ENCODE data around the gene KMT5B.

Gene KMT5B

DNA sequence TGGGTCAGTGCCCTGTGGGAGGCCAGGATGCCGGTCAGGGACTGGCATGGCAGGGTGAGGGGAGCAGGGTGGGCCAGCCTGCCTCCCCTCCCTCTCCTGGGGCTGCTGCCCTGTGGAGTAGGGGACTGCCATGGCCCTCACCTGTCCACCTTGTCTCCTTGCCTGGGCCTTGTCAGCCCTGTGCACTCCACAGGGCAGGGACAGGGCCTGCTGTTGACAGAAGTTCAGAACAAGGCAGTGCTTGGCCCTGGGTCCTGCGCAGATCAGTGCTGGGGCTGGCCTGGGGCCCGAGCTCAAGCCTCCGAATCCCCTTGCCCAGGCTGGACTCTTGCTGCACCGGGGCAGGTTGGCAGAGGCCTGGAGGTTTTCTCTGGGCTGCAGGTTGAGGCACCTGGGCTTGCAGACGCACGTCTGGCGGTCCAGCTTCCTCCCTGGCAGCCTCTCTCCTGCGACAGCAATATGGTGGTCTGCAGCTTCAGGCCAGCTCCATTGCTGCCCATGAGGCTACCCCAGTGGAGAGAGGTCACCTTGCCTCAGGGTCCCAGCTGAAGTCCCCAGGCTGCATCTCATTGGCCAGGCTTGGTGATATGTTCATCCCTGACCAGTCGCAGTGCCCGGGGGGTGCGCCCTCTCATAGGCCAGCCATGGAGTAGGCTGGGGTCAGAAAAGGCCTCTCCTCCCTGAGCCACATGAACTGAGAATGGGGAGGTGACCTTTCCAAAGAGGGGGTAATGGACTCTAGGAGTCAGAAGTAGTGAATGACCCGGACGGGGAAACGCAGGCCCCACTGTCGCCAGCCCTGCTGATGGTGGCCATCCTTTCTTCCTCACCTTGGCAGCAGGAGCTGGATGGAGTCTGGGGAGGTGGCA is 70.4 kb downstream of the KMT5B start:
- no peak for DNase-seq

DNA sequence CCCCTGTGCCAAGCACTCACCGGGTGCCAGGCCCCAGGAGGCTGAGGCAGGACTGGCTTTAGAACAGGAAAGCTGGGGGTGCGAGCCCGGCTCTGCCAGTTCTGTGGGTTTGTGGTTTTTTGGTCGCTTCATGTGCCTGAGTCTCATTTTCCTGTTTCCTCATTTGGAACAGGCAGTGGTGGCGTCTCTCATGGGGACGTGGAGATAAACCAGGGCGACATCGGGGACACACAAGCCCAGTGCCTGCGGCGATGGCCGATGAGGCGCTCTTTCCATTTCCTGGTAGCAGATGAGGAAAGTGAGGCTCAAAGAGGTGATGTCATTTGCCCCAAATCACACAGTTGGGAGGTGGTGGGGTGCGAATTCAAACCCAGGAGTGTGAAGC is 71.1 kb downstream of the KMT5B start:
- DNase-seq: peak; percentile 81

DNA sequence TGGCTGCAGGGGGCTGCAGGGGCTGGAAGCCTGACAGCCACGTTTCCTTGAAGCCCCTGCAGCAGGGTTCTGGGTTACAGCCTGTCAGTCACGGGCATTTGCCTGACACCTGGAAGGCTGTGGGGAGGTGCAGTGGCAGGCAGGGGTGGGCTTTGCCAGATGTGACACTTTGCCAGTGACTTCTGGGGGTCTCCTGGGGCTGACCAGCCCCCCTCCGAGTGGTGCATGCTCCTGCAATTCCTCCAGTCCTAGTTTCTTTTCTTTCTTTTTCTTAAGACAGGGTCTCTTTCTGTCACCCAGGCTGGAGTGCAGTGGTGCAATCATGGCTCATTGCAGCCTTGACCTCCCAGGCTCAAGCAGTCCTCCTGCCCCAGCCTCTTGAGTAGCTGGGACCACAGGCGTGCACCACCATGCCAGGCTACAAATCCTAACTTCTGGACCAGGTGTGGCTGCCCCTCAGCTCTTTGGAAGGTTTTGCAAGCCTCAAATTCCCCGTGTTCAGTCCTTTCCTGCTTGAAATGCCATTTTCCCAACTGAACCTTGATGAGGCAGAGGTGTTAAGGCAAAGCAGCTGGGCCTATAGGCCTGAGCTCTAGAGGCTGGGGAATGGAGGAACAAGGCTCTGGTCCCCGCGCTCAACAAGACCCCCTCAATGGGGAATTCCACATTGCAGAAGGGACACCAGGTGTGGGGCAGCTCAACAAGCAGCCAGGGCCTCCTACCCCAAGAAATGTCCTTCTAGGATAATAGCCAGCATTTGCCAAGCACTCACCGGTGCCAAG is 71.7 kb downstream of the KMT5B start:
- DNase-seq: no peak

DNA sequence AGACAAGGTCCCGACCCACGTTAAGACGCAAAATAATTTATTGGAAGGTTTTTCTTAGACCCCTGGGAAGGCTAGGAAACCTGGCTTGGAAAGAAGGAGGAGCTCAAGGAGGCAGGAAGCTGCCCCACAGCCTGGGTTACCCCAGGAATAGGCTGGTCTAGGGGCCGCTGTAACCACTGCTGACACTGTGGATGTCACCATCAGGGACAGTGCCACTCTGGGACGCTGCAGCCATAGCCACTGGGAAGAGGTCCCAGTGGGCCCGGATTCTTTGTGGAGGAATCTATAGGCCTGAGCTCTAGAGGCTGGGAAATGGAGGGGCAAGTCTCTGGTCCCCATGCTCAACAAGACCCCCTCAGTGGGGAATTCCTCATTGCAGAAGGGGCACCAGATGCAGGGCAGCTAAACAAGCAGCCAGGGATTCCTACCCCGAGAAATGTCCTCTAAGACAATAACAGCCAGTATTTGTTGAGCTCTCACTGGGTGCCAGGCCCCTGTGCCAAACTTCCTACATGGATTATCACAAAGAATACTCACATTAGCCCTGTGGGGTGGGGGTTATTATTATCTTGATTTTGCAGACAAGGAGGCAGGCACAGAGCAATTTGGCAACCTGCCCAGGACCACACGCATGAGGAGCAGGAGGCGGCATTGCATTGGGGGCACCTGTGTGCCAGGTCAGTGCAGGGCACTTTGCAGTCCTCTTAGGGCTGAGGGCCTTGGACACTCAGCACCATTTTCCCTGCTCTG is 72.4 kb downstream of the KMT5B start:
- no peak for DNase-seq

DNA sequence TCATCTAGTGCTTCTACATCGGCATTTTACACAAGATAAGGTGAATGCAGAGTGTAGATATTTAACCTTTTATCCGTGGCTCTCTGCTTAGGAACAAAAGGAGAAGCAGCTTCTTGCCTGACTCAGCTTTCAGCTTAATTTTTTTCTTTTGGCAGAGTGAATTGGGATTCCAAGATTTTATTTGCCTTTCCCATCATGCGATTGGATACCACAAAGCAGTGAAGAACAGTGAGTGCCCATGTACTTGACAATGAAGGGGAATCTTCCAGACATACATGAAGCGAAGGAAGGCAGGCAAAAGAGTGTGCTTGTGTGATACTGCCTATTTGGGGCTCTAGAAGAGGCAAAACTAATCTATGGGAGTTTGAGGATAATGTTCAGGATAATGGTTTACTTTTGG is 74.9 kb downstream of the KMT5B start:
- no peak for DNase-seq

DNA sequence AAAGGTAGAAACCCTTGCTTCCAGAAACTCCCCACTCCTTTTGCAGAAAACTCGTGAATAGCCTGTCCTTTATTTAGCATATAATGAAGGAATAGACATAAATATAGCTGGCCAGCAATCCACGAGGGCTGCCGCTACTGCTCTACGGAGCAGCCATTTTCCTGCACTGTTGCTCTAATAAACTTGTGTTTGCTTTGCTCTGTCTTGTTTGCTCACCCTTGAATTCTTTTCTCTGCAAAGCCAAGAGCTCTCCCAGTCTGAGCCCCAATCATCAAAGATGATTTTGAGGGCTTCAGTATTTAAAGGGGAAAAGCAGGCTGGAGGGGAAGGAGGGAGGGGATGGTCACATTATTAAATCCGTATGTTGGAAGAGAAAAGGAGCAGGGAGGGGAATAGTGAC is 75.3 kb downstream of the KMT5B start:
- DNase-seq: no peak

DNA sequence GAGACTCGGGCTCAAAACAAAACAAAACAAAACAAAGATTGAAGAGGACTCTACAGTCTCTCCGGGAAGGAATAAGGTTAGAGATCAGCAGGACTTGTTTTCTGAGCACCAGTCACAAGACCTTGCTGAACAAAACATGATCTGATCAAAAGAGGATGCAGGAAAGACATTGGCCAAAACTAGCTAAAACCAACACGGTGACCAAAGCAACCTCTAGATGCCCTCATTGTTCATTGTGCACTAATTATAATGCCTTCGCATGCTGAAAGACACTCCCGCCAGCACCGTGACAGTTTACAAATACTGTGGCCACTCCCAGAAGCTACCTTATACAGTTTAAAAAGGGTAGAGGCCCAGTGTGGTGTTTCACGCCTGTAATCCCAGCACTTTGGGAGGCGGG is 76.2 kb downstream of the KMT5B start:
- no peak for DNase-seq

DNA sequence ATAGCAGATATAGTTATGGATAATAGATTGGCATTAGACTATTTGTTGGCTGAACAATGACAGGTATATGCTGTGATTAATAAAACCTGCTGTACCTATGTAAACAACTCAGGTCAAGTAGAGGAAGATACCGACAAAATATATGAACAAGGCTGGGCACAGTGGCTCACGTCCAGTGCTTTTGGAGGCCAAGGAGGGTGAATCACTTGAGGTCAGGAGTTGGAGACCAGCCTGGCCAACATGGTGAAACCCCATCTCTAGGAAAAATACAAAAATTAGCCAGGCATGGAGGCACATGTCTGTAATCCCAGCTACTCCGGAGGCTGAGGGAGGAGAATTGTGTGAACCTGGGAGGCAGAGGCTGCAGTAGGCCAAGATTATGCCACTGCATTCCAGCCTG is 77.9 kb downstream of the KMT5B start:
- no peak for DNase-seq

DNA sequence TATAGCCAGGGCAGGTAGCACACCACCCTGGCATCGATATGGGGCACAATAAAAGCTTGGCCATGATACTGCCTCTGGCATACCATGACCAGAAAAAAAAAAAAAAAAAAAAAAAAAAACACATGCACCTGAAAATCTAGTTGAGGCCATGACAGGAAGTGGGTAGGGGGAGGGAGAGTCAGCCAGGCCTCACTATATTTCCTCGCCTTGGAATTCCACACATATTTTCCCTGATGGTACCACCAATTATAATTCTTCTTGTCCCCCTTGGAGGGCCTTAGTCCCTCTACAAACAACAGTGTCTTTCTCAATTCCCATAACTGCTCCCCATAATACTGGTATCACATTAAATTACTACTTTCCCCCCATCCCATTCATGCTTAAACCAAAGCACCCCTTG is 79.3 kb downstream of the KMT5B start:
- no peak for DNase-seq

DNA sequence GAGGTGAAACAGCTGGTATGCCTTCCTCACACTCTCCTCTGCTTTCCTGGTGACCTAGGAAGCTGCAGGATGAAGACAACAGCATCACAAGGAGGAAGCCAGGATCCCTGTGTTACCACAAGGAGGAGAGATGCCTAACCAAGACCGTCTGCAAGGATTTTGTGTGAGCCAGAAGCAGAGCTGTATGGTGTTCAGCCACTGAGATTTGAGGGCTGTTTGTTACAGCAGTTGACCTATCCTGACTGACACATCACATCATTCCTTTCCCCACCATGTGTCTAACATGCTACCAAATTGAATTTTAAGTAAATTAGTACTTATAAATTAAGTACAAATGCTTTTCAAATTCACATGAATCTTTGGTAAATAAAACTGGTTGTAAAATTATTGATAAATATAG is 83.0 kb downstream of the KMT5B start:
- DNase-seq: no peak

DNA sequence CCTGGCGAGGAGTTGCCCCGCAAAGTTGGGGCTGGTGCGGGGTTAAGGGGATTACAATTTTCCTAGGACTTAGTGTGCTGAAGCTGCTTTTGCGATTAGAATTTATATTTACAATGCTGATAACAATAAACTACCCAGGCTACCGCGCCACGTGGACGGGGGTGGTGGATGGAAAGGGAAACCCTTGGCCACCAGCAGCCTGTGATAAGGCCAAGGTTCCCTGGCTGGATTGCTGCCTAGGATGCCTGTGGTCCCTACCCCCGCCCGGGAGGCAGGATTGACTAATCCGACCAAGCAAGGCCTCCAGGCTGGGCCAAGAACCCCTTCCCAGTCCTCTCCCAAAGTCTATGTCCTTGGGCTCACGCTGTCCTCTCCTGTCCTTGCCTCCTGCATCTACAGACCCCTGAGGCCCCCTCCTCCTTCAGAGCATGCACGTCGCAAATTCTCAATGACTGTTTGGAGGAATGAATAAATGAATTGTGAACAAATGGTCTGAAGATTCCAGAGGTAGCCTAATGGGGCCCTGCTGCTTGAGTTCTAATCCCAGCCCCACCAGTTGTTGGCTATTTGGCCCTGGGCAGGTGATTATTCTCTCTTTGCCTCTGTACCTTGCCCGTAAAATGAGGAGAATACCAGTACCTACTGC is 84.3 kb downstream of the KMT5B start:
- DNase-seq: no peak

DNA sequence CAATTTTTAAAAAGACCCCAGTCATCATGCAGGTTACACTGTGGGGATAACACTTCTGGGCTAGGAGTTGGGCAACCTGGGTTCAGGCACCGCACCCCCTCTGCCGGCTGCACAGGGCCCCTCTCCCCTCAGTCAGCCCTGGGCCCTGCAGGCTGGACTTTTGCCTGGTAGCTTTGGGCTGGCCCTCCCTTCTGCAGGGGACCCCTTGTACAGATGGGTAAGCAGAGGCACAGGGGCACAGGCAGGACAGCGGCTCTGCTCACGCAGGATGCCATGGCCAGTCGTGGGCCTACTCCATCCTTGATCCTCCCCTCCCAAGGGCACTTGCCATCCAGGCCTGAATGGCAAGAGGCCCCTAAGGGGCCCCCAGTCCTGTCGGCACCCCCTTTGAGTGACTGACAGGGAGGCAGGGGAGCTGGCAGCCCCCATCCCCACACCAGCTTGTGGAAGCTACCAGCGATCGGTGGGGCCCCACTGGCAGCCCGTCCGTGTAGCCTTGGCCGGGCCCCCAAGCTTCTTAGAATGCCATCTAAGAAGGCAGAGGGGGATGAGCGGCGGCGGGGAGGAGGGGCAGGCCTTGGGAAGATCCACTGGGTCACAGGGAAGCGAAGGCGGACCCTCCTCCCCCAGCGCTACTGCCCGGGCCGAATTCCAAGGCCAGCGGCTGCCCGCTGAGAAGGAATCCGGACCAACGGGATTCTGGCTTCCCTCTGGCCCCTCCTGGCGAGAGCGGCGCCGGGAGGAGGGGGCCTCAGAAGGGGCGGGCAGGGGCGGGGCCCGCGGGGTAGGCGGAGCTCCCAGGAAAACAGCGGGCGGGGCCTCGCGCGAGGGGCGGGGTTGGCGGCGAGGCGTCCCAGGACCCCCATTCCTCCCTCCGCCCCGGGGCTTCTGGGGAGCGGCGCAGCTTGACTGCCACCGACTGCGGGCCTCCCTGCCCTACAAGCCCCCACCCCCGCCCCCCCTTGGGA is 85.1 kb downstream of the KMT5B start:
- no peak for DNase-seq

DNA sequence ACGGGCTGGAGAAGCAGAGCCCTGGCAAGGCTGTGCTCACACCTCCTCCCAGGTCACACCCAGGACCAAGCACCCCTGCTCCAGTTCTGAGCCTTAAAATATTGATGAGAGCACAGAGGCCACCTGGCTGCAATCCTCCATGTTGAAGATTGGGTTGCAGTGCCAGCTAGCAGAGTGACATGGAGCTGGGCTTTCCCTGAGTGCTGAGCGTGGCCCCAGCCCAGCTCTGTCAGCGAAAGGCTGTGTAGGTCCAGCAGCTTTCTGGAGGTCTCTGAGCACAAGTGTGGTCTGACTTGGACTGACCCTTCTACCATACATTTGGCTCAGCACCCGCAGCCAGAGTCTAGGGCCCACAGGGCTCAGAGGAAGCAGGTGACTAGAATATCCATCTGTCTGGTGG is 87.9 kb downstream of the KMT5B start:
- DNase-seq: no peak

DNA sequence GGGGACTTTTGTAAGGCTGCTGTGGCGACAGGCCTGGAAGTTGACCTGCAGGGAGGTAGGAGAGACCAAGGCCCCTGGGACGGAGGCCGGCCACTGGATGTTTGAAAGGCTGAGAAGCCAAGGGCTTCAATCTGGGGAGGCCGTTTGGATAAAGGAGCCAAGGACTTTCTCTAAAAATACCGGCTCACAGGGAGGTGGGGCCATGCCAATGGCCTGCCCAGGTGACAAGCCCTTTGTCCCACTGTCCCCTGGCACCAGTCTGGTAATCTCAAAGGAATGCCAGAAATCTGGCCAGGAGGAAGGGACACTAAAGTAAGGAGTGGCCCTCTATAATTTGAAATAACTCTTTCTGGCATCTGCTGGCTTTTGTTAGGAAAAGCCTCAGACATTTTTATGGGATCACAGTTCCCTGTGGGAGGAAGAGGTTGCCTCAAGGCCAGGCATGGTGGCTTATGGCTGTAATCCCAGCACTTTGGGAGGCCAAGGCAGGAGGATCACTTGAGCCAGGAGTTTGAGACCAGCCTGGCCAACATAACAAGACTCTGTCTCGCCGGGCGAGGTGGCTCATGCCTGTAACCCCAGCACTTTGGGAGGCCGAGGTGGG is 90.1 kb downstream of the KMT5B start:
- no peak for DNase-seq

DNA sequence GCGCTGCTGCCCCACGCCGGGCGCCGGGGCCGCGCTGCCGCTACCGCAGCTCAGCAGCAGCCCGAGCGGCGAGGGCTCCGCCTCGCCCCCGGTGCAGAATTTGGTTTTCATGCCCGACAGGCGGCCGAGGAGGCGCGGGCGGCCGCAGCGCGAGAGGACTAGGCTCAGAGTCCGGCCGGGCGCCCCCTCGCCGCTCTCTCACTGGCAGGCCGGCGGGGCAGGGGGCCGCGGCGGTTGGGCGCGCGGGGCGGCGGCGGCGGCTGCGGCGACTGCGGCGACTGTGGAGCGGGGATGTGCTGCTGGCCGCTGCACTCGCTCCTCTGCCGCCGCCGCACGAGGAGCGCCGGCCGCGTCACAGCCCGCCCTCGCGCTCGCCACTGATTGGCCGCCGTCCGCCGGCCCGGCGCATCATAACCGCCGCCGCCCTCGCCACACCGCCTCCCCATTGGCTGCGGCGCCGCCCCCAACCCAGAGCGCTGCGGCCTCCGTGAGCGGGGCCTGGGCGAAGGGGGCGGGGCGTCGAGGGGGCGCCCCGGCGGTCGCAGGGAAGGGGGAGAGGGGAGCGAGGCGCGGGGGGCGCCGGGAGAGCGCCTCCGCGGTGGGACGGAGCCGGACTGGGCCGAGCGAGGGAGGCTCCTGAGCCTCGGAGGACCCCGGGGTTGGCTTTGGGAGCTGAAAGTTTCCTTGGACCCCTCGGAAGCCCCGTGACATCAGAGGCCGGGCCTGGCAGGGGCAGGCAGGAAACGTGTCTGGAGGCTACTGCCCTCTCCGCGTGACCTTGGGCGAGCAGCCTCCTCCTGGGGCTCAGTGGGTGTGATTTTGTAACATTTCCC is 91.8 kb downstream of the KMT5B start, which contains the start of gene CHKA:
Gene CHKA (minus strand): TSS at position 322 of the 833 bp plus-strand sequence. CDS start 211 bp downstream, at position 111.
- DNase-seq: peak; percentile 93

DNA sequence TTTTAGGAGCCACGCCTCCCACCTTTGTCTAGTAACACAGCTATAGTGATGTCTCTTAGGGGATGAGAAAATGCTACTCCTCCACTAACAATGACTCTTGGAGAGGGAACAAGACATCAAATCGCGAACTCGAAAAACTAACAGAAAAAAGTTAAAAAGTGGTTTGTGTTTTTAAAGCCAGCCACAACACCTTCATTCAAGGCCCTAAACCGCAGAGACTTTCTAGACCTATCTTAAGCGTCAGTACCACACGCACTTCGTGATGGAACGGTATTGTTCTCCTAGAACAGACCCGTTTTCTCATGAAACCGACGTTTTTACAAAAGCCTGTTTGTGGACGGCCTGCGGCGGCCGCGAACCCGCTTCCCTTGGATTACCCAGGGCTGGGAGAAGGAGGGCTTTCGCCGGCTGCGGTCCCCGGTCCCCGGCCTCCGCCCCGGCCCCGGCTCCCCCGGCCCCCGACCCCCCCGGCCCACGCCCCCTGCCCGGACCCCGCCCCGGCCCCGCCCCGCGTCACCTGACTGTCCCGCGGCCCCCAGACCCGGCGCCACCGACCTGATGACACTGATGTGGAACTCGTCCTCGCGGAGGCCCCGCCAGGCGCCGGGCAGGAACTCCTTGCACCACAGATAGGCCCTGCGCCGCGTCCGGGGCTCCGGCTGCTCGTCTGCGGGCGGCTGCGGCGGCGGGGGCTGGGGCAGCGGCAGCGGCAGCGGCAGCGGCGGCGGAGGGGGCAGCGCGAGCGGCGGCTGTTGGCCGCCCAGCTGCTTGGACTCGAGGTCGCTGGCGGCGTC is 92.6 kb downstream of the KMT5B start:
- DNase-seq: peak; percentile 57

DNA sequence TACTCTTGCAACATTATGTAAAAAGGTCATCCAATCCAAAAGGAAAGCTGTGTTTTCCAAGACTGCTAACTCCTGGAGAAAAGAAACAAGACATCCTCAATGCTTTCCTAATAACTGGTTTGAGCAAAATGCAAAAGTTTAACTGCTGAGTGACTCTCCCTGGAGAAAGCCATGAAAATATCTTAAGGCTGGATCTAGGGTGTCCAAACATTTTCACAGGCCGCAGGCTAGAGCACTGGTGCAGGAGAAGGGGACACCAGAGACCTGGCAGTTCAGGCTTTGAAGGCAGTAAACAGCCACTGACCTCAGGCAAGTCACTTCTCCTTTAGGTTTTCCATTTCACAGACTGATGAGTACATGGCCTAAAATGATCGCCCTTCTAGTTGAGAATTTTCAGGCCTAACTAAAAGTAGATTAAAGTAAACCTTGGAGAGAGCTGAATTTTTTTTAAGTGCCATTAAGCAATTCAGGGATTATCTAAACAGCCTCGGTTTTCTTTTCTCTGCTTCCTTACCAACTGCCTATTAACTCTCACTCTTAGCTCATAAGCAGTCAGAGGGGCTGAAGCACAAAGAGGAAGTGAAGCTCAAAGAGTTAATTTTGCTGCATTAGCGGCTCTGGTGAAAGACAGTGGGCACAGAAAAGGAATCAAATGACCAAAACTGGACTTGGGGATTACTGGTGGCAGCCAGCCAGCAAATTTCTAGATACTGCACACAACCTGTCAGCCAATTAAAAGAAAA is 94.2 kb downstream of the KMT5B start:
- no peak for DNase-seq

DNA sequence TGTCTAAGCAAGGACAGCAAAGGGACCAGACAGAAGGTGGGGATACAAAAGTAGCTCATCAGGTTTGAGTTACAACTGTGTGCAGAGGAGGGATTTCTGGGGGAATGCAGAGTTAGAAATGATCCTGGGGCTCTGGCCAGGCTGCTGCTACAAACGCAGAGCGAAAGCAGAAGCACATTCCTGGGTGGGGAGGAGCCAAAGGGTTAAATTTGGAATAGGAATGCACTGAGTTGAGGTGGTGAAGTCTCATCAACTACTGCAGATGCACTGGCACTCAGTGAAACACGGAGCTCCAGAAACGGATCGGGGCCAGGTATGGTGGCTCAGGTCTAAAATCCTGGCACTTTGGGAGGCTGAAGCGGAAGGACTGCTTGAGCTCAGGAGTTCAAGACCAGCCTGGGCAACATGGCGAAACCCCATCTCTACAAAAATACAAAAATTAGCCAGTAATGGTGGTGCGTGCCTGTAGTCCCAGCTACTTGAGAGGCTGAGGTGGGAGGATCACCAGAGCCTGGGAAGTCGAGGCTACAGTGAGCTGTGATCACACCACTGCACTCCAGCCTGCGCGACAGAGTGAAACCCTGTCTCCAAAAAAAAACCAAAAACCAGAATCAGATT is 95.1 kb downstream of the KMT5B start:
- DNase-seq: no peak

Data from stimulated activated CD4-positive, alpha-beta T cell treated with anti-CD3 and anti-CD28 coated beads, Interleukin-15, amount 100 ng/mL, for 24 hours (primary cell).